Measurements from ENCODE around the gene WNT9A.

DNA sequence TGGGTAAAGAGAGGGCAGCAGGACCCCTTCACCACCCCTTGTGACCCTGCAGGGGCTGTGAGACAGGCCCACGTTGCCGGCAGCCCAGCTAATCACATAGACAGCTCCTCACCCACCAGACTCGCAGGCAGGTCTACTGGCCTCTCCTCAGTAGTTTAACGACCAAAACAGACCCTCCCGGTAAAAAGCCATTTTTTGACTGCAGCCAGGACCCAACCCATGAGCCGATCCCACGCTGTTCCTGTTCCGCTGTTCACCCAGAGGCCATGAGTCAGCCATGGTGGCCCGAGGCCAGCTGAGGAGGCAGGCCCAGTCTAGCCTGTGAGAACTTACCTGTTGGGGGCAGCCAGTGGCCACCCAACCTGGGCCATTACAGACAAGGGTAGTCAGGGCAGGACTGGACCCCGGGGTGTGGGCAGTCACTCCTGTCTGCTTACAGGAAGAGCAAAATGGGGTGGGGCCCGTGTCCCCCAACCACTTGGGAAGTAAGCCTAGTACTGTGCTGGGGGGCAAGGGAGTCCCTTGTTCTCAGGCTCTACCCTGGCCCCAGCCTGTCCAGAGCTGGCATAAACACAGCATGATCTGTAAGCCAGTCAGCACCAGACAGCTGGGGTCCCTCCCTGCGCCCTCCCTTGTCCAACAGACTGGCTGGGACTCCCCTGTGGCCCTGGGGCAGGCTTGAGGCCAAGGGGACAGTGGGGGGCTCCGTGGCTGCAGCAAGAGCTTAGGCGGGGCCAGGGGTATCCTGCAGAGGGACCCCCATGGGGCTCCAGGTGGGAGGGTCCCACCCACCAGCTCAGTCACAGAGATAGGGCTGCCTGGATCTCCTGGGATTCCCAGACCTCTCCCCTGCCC lies 61.9 kb downstream of the WNT9A start:
- TF ChIP-seq ZNF221 (tag by site-specific recombination; IDR thresholded peaks at IDR 0.05; ENCODE audit: borderline replicate concordance) (no peak), ZSCAN23 (tag by site-specific recombination; IDR thresholded peaks at IDR 0.05) (no peak)

All from HEK293 (cell line).